Measurements from ENCODE around the gene UBR3.
"Not testable (repeated sequence)": the region's sequence is repeated elsewhere in the genome, so short reads cannot be mapped to it uniquely, and the experiment has no call there.

Gene UBR3

DNA sequence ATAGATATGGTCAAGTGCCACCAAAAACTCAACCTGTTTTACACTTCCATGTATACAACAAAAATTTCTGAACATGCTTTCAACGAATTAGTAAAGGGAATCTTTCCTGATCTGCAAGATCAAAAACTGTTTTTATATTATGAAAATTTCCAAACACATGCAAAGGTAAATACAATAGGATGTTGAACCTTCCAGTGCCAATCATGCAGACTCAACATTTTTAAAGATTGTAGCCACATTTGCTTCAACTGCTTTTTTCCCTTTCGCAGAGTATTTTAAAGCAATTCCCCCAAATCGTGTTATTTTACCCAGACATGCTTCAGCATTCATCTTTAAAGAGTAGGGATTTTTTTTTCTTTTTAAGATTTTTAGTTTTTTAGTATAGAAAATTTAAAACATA is 40.3 kb downstream of the UBR3 start:
- Histone ChIP-seq H3K9me3 (ENCODE audit: control insufficient read depth, low read length) (no peaks in the 10 kb centered on the region), H3K4me3 (ENCODE audit: extremely low read depth, insufficient read depth, low read length, poor library complexity, severe bottlenecking) (no peak overlapping the region), H3K36me3 (ENCODE audit: control insufficient read depth, insufficient read depth, low read length) (no peaks in the 10 kb centered on the region), H3K4me1 (ENCODE audit: control insufficient read depth, insufficient read depth, low read length, poor library complexity, severe bottlenecking) (no peaks in the 10 kb centered on the region), H3K27ac (ENCODE audit: low read depth, low read length, severe bottlenecking) (no peak overlapping the region)
- WGBS, 2 experiments (ENCODE audit: insufficient coverage in 2 of 2): 83% methylated on average over 1 of the region's 3 CpGs; no CpG with 5 or more reads in 1 of the 2 experiments

DNA sequence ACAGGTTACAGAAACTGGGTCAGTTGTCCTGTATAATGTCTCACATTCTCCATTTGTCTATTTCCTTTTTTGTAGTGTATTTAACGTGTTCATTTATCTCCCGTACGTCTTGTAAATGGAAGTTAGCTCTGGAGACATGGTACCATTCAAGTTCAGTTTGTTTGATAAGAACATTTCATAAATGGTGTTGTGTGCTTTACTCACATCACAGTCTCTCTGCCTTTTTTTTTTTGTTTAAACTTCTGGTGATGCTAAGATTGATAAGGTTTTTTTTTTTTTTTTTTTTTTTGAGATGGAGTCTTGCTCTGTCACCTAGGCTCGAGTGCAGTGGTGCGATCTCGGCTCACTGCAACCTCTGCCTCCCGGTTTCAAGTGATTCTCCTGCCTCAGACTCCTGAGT is 41.7 kb downstream of the UBR3 start:
- Histone ChIP-seq H3K4me1 (ENCODE audit: control insufficient read depth, insufficient read depth, low read length, poor library complexity, severe bottlenecking) (no peaks in the 10 kb centered on the region), H3K9me3 (ENCODE audit: control insufficient read depth, low read length) (no peaks in the 10 kb centered on the region), H3K27ac (ENCODE audit: low read depth, low read length, severe bottlenecking) (no peak overlapping the region), H3K36me3 (ENCODE audit: control insufficient read depth, insufficient read depth, low read length) (no peaks in the 10 kb centered on the region), H3K4me3 (ENCODE audit: extremely low read depth, insufficient read depth, low read length, poor library complexity, severe bottlenecking) (no peak overlapping the region)
- 97% methylated on average over 4 to 7 of the region's 7 CpGs for WGBS, 2 experiments (ENCODE audit: insufficient coverage in 2 of 2)

DNA sequence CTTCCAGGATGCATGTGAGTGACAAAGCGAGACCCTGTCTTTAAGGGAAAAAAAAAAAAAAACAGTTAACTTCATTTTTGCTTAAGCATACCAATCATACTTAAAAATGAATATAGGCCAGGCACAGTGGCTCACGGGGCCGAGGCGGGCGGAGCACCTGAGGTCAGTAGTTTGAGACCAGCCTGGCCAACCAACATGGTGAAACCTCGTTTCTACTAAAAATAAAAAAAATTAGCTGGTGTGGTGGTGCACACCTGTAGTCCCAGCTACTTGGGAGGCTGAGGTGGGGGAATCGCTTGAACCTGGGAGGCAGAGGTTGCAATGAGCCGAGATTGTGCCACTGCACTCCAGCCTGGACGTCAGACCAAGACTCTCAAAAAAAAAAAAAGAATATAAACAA is 44.1 kb downstream of the UBR3 start:
- 82% methylated on average over 4 of the region's 9 CpGs; no CpG with 5 or more reads in 1 of the 2 experiments for WGBS, 2 experiments (ENCODE audit: insufficient coverage in 2 of 2)
- H3K27ac ChIP-seq (ENCODE audit: low read depth, low read length, severe bottlenecking): not testable (repeated sequence)

DNA sequence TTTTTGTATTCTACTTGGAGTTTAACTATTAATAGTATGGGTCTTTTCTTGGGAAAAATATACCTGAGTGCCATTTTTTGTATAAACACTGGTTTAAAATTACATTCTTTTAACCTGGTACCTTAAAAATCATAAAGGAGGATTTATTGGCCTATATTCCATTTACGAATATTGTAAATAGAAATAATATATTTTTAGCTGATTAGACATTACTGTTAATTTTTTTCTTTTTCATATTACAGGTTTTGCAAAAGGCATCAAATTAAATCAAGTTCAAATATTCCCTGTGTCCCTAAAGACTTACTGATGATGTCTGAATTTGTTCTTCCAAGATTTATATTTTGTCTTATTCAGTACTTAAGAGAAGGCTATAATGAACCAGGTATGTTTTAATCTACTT is 44.7 kb downstream of the UBR3 start:
- no CpG with 5 or more reads among the region's 1 CpG for WGBS, 2 experiments (ENCODE audit: insufficient coverage in 2 of 2)
- Histone ChIP-seq H3K27ac (ENCODE audit: low read depth, low read length, severe bottlenecking) (no peak overlapping the region), H3K36me3 (ENCODE audit: control insufficient read depth, insufficient read depth, low read length) (peaks cover 5% of the 10 kb centered on the region), H3K4me3 (ENCODE audit: extremely low read depth, insufficient read depth, low read length, poor library complexity, severe bottlenecking) (no peak overlapping the region), H3K9me3 (ENCODE audit: control insufficient read depth, low read length) (no peaks in the 10 kb centered on the region), H3K4me1 (ENCODE audit: control insufficient read depth, insufficient read depth, low read length, poor library complexity, severe bottlenecking) (no peaks in the 10 kb centered on the region)

More for the DNA sequence above, 44.1 kb downstream of the UBR3 start:
- H3K9me3 ChIP-seq (ENCODE audit: control insufficient read depth, low read length); H3K4me3 ChIP-seq (ENCODE audit: extremely low read depth, insufficient read depth, low read length, poor library complexity, severe bottlenecking); H3K36me3 ChIP-seq (ENCODE audit: control insufficient read depth, insufficient read depth, low read length); H3K4me1 ChIP-seq (ENCODE audit: control insufficient read depth, insufficient read depth, low read length, poor library complexity, severe bottlenecking): not testable (repeated sequence)

DNA sequence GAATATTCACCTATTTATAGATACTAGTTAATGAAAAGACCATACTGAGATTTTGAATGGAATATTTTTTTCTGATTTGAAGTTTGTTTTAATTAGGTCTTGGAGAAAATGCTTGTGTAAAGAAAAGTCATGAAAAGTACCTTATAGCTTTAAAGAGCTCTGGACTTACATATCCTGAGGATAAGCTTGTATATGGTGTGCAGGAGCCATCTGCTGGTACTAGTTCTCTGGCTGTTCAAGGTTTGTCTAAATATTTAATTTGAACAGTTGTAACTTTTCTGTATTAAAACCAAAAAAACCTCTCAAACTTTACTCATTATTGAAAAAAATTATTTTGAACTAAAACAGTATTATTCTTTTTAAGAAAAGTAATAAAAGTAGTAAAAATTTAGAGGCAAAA is 50.1 kb downstream of the UBR3 start:
- H3K36me3 ChIP-seq (ENCODE audit: control insufficient read depth, insufficient read depth, low read length): peaks cover 5% of the 10 kb centered on the region
- H3K9me3 ChIP-seq (ENCODE audit: control insufficient read depth, low read length): no peaks in the 10 kb centered on the region
- H3K27ac ChIP-seq (ENCODE audit: low read depth, low read length, severe bottlenecking): no peak overlapping the region
- no peak overlapping the region for H3K4me3 ChIP-seq (ENCODE audit: extremely low read depth, insufficient read depth, low read length, poor library complexity, severe bottlenecking)
- H3K4me1 ChIP-seq (ENCODE audit: control insufficient read depth, insufficient read depth, low read length, poor library complexity, severe bottlenecking): no peaks in the 10 kb centered on the region

DNA sequence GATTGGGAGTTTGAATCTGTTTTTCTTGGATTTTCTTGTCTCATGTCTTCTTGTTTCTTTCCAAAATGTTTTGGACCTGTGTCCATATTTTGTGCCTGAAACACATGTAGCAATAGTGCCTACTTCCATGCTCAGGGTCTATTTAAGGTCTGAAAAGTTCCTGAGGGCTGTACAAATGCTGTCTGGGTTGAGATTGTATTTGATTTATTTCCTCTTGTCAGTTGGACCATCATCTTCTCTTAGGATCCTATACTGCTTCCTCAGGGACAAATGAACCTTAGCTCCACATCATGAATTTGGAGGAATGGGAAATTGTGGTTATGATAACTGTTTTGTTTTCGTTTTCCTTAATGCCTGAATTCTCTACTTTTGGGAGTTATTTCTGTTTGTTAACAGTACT is 59.9 kb downstream of the UBR3 start:
- WGBS, 2 experiments (ENCODE audit: insufficient coverage in 2 of 2): no CpG with 5 or more reads among the region's 1 CpG

DNA sequence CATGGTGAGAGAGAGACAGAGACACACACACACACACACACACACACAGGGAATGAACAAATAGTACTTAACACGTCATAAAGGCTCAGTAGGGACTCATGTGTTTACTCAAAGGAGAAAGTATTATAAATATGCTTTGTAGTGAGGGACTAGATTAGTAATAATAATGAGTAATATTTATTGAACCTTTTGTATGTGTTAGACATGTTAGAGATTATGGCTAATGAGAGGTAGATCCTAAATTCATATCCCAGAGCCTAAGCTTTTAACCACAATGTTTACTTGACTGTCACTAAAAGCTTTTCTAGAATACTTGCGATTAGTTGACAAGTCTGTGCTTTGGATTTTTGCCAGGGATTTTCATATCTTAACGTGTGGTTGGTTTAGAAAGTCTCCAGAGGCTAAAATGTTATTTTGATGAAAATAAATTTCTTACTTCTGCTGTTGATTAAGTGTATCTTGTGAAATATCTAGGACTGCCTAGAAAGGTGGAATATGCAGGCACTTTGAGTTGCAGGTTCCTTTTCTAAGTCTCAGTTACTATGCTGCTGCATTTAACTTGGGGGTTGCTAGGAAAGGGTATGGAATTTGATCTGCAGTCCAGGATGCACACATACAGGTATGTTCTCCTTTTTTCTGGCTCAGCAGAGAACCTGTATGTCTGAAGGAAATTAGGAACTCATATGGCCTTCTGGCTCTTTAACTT is 64.5 kb downstream of the UBR3 start:
- Histone ChIP-seq H3K36me3 (ENCODE audit: control insufficient read depth, insufficient read depth, low read length) (peaks cover 3% of the 10 kb centered on the region), H3K9me3 (ENCODE audit: control insufficient read depth, low read length) (no peaks in the 10 kb centered on the region), H3K4me1 (ENCODE audit: control insufficient read depth, insufficient read depth, low read length, poor library complexity, severe bottlenecking) (peaks cover 4% of the 10 kb centered on the region), H3K4me3 (ENCODE audit: extremely low read depth, insufficient read depth, low read length, poor library complexity, severe bottlenecking) (no peak overlapping the region), H3K27ac (ENCODE audit: low read depth, low read length, severe bottlenecking) (no peak overlapping the region)
- 89 to 90% methylated on average over 1 to 2 of the region's 3 CpGs for WGBS, 2 experiments (ENCODE audit: insufficient coverage in 2 of 2)

More for the DNA sequence above, 59.9 kb downstream of the UBR3 start:
- no peaks in the 10 kb centered on the region for H3K9me3 ChIP-seq (ENCODE audit: control insufficient read depth, low read length)
- no peaks in the 10 kb centered on the region for H3K4me1 ChIP-seq (ENCODE audit: control insufficient read depth, insufficient read depth, low read length, poor library complexity, severe bottlenecking)
- no peak overlapping the region for H3K27ac ChIP-seq (ENCODE audit: low read depth, low read length, severe bottlenecking)
- no peak overlapping the region for H3K4me3 ChIP-seq (ENCODE audit: extremely low read depth, insufficient read depth, low read length, poor library complexity, severe bottlenecking)
- H3K36me3 ChIP-seq (ENCODE audit: control insufficient read depth, insufficient read depth, low read length): peaks cover 7% of the 10 kb centered on the region

DNA sequence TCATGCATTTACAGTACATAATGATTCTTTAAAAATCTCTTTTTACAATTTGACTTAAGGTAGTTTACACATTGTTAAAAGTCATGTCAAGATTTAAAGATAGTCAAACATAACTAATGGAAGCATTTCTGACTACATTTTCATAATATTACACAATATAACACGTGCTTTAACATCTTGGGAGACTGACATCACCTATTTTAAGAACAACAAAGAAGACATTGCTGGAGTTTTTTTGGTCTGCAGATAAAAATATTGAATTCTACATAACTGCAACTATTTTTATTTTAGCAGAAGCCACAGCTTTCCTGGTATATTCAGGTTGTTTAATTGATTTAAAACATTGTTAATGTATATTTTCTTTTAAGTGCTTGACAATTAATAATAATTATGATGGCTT is 65.7 kb downstream of the UBR3 start:
- no peak overlapping the region for H3K4me3 ChIP-seq (ENCODE audit: extremely low read depth, insufficient read depth, low read length, poor library complexity, severe bottlenecking)
- WGBS, 2 experiments (ENCODE audit: insufficient coverage in 2 of 2): no CpG with 5 or more reads among the region's 1 CpG
- H3K27ac ChIP-seq (ENCODE audit: low read depth, low read length, severe bottlenecking): no peak overlapping the region
- peaks cover 4% of the 10 kb centered on the region for H3K4me1 ChIP-seq (ENCODE audit: control insufficient read depth, insufficient read depth, low read length, poor library complexity, severe bottlenecking)
- no peaks in the 10 kb centered on the region for H3K9me3 ChIP-seq (ENCODE audit: control insufficient read depth, low read length)
- peaks cover 3% of the 10 kb centered on the region for H3K36me3 ChIP-seq (ENCODE audit: control insufficient read depth, insufficient read depth, low read length)

DNA sequence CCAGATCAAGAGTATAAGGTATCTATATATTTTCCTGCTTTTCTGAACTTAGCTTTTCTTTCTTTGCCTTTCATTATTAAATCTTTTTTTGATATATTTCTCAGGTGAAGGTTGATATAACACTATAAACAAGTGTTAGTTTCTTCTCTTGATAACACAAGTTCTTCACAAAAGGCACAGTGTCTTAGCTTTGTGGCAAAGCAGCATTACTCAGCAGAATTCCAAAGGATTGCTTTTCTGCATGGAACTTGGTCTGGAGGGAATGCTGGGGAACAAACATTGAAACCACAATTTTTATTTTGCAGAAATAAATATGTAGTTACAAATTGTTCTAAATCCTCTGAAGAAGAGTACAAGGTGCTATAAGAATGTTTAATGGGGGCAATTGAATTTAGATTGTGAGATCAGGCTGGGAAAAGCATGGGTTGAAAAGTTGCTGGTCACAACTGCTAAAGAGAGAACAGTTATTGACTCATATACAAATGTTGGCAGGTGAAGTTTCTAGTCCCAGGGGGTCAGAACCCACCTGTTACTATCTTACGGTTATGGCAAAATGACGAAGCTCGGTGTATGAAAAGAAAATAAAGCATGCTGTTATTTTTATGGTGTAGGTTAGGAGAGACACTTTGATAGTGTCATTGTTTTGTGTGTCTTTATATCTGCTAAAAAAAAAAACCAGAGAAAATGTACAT is 68.2 kb downstream of the UBR3 start:
- H3K4me3 ChIP-seq (ENCODE audit: extremely low read depth, insufficient read depth, low read length, poor library complexity, severe bottlenecking): no peak overlapping the region
- H3K9me3 ChIP-seq (ENCODE audit: control insufficient read depth, low read length): no peaks in the 10 kb centered on the region
- H3K4me1 ChIP-seq (ENCODE audit: control insufficient read depth, insufficient read depth, low read length, poor library complexity, severe bottlenecking): peaks cover 4% of the 10 kb centered on the region
- H3K27ac ChIP-seq (ENCODE audit: low read depth, low read length, severe bottlenecking): no peak overlapping the region
- H3K36me3 ChIP-seq (ENCODE audit: control insufficient read depth, insufficient read depth, low read length): peaks cover 8% of the 10 kb centered on the region
- 90 to 97% methylated on average over 3 of the region's 3 CpGs for WGBS, 2 experiments (ENCODE audit: insufficient coverage in 2 of 2)

DNA sequence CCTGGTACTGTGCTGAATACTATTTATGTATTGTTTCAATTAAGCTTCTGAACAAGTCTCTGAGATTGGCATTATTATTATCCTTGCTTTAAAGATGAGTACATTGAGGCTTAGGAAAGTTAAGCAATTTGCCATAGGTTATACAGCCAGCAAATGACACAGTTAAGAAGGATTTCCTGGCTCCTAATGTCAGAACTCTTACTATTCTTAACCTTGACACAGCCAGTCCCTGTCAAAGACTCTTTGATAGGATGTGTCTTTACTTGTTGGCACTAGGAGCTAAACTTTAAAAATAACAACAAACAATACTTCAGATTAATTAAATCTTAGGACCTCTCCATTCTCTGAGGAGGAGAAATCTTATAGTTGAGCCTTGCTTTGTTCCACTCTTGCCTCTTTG is 70.6 kb downstream of the UBR3 start:
- H3K27ac ChIP-seq (ENCODE audit: low read depth, low read length, severe bottlenecking): no peak overlapping the region
- H3K9me3 ChIP-seq (ENCODE audit: control insufficient read depth, low read length): no peaks in the 10 kb centered on the region
- H3K36me3 ChIP-seq (ENCODE audit: control insufficient read depth, insufficient read depth, low read length): peaks cover 5% of the 10 kb centered on the region
- H3K4me1 ChIP-seq (ENCODE audit: control insufficient read depth, insufficient read depth, low read length, poor library complexity, severe bottlenecking): peaks cover 4% of the 10 kb centered on the region
- H3K4me3 ChIP-seq (ENCODE audit: extremely low read depth, insufficient read depth, low read length, poor library complexity, severe bottlenecking): no peak overlapping the region

DNA sequence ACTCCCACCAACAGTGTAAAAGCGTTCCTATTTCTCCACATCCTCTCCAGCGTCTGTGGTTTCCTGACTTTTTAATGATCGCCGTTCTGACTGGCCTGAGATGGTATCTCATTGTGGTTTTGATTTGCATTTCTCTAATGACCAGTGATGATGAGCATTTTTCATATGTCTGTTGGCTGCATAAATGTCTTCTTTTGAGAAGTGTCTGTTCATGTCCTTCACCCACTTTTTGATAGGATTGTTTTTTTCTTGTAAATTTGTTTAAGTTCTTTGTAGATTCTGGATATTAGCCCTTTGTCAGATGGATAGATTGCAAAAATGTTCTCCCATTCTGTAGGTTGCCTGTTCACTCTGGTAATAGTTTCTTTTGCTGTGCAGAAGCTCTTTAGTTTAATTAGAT is 72.8 kb downstream of the UBR3 start:
- not testable (repeated sequence) for H3K36me3 ChIP-seq (ENCODE audit: control insufficient read depth, insufficient read depth, low read length); H3K9me3 ChIP-seq (ENCODE audit: control insufficient read depth, low read length); H3K4me3 ChIP-seq (ENCODE audit: extremely low read depth, insufficient read depth, low read length, poor library complexity, severe bottlenecking); H3K4me1 ChIP-seq (ENCODE audit: control insufficient read depth, insufficient read depth, low read length, poor library complexity, severe bottlenecking); H3K27ac ChIP-seq (ENCODE audit: low read depth, low read length, severe bottlenecking)
- WGBS, 2 experiments (ENCODE audit: insufficient coverage in 2 of 2): 92% methylated on average over 2 of the region's 4 CpGs; no CpG with 5 or more reads in 1 of the 2 experiments
